Upper lobe of left lung (tissue), 4 donors: ENCODE measurements around the gene ASH1L.

Experiments used
- POLR2A ChIP-seq, 4 donors: fragments of 450-650 bp; IDR thresholded peaks; one replicate each; pipeline ENCODE4 v1.5.1; 2016 to 2017; ENCODE audit warnings: antibody characterized with exemption in 4 of 4, mild to moderate bottlenecking in 2 of 4
- POLR2AphosphoS5 ChIP-seq, 2 donors: sonication (generic); formaldehyde crosslinking; IDR thresholded peaks; one replicate each; pipeline ENCODE4 v1.5.1; 2017; ENCODE audit warnings: antibody characterized with exemption in 2 of 2

DNA sequence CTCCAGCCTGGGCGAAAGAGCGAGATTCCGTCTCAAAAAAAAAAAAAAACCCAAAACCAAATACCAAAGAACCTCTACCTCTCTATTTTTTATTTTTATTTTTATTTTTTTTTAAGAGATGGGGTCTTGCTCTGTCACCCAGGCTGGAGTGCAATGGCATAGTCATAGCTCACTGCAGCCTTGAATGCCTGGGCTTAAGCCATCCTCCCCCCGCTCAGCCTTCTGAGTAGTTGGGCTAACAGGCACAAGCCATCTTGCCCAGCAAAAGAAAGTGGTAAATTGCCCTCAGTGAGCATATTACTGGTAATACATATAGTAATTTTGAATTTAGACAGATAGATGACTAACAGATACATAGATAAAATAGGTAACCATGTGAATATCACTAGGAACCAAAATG lies 77.4 kb downstream of the ASH1L start:
- no peak for TF ChIP-seq POLR2A (IDR thresholded peaks at IDR 0.05)
- TF ChIP-seq POLR2AphosphoS5 (IDR thresholded peaks at IDR 0.05) = no peak
